ENCODE measurements around the gene CCR2. TPM values are rescaled to one million over a fixed set of nuclear protein-coding genes. Genes with fewer than 3 reads are reported as not detected.
A peak's percentile ranks its signal among the peaks of the same experiment; 100 is the strongest.

CCR2 gene
- polyA plus RNA-seq, 1 donor (not counting 4 experiments of a cell fraction or from before 2014, with no cell fraction given), result 0.07 TPM

DNA sequence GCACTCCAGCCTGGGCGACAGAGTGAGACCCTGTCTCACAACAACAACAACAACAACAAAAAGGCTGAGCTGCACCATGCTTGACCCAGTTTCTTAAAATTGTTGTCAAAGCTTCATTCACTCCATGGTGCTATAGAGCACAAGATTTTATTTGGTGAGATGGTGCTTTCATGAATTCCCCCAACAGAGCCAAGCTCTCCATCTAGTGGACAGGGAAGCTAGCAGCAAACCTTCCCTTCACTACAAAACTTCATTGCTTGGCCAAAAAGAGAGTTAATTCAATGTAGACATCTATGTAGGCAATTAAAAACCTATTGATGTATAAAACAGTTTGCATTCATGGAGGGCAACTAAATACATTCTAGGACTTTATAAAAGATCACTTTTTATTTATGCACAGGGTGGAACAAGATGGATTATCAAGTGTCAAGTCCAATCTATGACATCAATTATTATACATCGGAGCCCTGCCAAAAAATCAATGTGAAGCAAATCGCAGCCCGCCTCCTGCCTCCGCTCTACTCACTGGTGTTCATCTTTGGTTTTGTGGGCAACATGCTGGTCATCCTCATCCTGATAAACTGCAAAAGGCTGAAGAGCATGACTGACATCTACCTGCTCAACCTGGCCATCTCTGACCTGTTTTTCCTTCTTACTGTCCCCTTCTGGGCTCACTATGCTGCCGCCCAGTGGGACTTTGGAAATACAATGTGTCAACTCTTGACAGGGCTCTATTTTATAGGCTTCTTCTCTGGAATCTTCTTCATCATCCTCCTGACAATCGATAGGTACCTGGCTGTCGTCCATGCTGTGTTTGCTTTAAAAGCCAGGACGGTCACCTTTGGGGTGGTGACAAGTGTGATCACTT lies 18.8 kb downstream of the CCR2 start:
- no peaks in the 10 kb centered on the region for H3K79me2 ChIP-seq (ENCODE audit: control insufficient read depth, insufficient read depth, low read length)
- no peaks in the 10 kb centered on the region for H3K4me1 ChIP-seq (ENCODE audit: control insufficient read depth, extremely low read depth, insufficient read depth, low read length)
- H4K20me1 ChIP-seq (ENCODE audit: control insufficient read depth, extremely low read depth, insufficient read depth, low read length), result no peaks in the 10 kb centered on the region
- no peak overlapping the region for H3K4me3 ChIP-seq (ENCODE audit: control insufficient read depth in 2 of 3, extremely low read depth in 1 of 3, insufficient read depth in 2 of 3, low read depth in 1 of 3, low read length in 3 of 3)
- no peak overlapping the region for H3K4me2 ChIP-seq (ENCODE audit: control insufficient read depth, extremely low read depth, insufficient read depth, low read depth, low read length)
- H3K36me3 ChIP-seq (ENCODE audit: control insufficient read depth in 2 of 2, extremely low read depth in 1 of 2, insufficient read depth in 2 of 2, low read length in 2 of 2), result no peaks in the 10 kb centered on the region
- H3K9me3 ChIP-seq (ENCODE audit: control insufficient read depth, low read depth, low read length), result no peaks in the 10 kb centered on the region
- no peaks in the 10 kb centered on the region for H3K9me1 ChIP-seq (ENCODE audit: control insufficient read depth, extremely low read depth, insufficient read depth, low read length)
- H3K27me3 ChIP-seq (ENCODE audit: control insufficient read depth, extremely low read depth, insufficient read depth, low read length), result peaks cover 7% of the 10 kb centered on the region
- no peak overlapping the region for H2AFZ ChIP-seq (ENCODE audit: control insufficient read depth, low read length)
- no peak overlapping the region for H3K9ac ChIP-seq (ENCODE audit: control insufficient read depth, extremely low read depth, insufficient read depth, low read length)
- TF ChIP-seq, protein P1, sequence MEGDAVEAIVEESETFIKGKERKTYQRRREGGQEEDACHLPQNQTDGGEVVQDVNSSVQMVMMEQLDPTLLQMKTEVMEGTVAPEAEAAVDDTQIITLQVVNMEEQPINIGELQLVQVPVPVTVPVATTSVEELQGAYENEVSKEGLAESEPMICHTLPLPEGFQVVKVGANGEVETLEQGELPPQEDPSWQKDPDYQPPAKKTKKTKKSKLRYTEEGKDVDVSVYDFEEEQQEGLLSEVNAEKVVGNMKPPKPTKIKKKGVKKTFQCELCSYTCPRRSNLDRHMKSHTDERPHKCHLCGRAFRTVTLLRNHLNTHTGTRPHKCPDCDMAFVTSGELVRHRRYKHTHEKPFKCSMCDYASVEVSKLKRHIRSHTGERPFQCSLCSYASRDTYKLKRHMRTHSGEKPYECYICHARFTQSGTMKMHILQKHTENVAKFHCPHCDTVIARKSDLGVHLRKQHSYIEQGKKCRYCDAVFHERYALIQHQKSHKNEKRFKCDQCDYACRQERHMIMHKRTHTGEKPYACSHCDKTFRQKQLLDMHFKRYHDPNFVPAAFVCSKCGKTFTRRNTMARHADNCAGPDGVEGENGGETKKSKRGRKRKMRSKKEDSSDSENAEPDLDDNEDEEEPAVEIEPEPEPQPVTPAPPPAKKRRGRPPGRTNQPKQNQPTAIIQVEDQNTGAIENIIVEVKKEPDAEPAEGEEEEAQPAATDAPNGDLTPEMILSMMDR (optimal IDR thresholded peaks at IDR 0.05 in 1 of 3, IDR thresholded peaks at IDR 0.05 in 1 of 3, conservative IDR thresholded peaks at IDR 0.05 in 1 of 3; ENCODE audit: extremely low read depth in 1 of 3, insufficient read depth in 2 of 3, low read length in 3 of 3), result peak; percentile 71 to 83 (median 75)
- TF ChIP-seq EZH2 (IDR thresholded peaks at IDR 0.05; ENCODE audit: low read length), result no peak
- dilution Hi-C loops (cut with MboI; ENCODE audit: extremely low pct_ligation_motif_present, low sequenced_read_pairs), result no loop called here
- peak; percentile 91 for FAIRE-seq
- no peak overlapping the region for H3K27ac ChIP-seq (ENCODE audit: control insufficient read depth, insufficient read depth, low read length)
- no peak for DNase-seq (ENCODE audit: low read depth, low spot score)

GRCh38 chr3:46374755-46375154 lies 20.8 kb downstream of the CCR2 start:
- Histone ChIP-seq H3K9ac (ENCODE audit: control insufficient read depth, extremely low read depth, insufficient read depth, low read length) (no peak overlapping the region), H4K20me1 (ENCODE audit: control insufficient read depth, extremely low read depth, insufficient read depth, low read length) (no peaks in the 10 kb centered on the region), H3K36me3 (ENCODE audit: control insufficient read depth in 2 of 2, extremely low read depth in 1 of 2, insufficient read depth in 2 of 2, low read length in 2 of 2) (no peaks in the 10 kb centered on the region), H2AFZ (ENCODE audit: control insufficient read depth, low read length) (no peak overlapping the region), H3K4me2 (ENCODE audit: control insufficient read depth, extremely low read depth, insufficient read depth, low read depth, low read length) (no peak overlapping the region), H3K4me1 (ENCODE audit: control insufficient read depth, extremely low read depth, insufficient read depth, low read length) (peaks cover 4% of the 10 kb centered on the region), H3K9me3 (ENCODE audit: control insufficient read depth, low read depth, low read length) (no peaks in the 10 kb centered on the region), H3K9me1 (ENCODE audit: control insufficient read depth, extremely low read depth, insufficient read depth, low read length) (no peaks in the 10 kb centered on the region), H3K4me3 (ENCODE audit: control insufficient read depth in 2 of 3, extremely low read depth in 1 of 3, insufficient read depth in 2 of 3, low read depth in 1 of 3, low read length in 3 of 3) (no peak overlapping the region), H3K27ac (ENCODE audit: control insufficient read depth, insufficient read depth, low read length) (no peak overlapping the region), H3K27me3 (ENCODE audit: control insufficient read depth, extremely low read depth, insufficient read depth, low read length) (peaks cover 7% of the 10 kb centered on the region), H3K79me2 (ENCODE audit: control insufficient read depth, insufficient read depth, low read length) (no peaks in the 10 kb centered on the region)
- FAIRE-seq (no peak), DNase-seq (ENCODE audit: low read depth, low spot score) (no peak)
- dilution Hi-C loops (cut with MboI; ENCODE audit: extremely low pct_ligation_motif_present, low sequenced_read_pairs), result no loop called here
- TF ChIP-seq, protein P1 (optimal IDR thresholded peaks at IDR 0.05 in 1 of 3, IDR thresholded peaks at IDR 0.05 in 1 of 3, conservative IDR thresholded peaks at IDR 0.05 in 1 of 3; ENCODE audit: extremely low read depth in 1 of 3, insufficient read depth in 2 of 3, low read length in 3 of 3), result no peak
- TF ChIP-seq EZH2 (IDR thresholded peaks at IDR 0.05; ENCODE audit: low read length), result no peak
